ENCODE data around the gene ADK. TPM values are rescaled to one million over a fixed set of nuclear protein-coding genes. Genes with fewer than 3 reads are reported as not detected.

ADK gene
- total RNA-seq, 1 donor from 2014 or later: 39.4 TPM

DNA sequence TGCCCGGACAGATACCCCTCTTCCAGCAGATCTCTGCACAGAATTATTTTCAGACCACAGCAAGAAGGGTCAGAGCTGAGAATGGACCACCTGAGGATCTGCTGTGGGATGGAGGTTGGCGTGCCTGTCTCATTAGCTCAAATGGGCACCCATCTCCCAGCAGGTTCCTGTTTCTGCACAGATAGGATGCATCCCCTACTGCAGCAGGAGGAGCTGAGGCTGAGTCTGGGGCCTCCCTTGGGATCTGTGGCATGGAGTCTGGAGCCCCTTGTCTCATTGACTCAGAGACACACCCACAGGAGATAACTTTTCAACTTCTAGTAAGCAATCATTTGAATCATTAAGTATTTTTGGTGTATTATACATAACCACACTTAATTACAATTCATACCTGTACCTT is 212.7 kb downstream of the ADK start:
- no peak overlapping the region for H3K4me3 ChIP-seq (ENCODE audit: low read depth, low read length)
- TF ChIP-seq, protein P1, sequence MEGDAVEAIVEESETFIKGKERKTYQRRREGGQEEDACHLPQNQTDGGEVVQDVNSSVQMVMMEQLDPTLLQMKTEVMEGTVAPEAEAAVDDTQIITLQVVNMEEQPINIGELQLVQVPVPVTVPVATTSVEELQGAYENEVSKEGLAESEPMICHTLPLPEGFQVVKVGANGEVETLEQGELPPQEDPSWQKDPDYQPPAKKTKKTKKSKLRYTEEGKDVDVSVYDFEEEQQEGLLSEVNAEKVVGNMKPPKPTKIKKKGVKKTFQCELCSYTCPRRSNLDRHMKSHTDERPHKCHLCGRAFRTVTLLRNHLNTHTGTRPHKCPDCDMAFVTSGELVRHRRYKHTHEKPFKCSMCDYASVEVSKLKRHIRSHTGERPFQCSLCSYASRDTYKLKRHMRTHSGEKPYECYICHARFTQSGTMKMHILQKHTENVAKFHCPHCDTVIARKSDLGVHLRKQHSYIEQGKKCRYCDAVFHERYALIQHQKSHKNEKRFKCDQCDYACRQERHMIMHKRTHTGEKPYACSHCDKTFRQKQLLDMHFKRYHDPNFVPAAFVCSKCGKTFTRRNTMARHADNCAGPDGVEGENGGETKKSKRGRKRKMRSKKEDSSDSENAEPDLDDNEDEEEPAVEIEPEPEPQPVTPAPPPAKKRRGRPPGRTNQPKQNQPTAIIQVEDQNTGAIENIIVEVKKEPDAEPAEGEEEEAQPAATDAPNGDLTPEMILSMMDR (conservative IDR thresholded peaks at IDR 0.05; ENCODE audit: low read depth, low read length): no peak
- DNase-seq (ENCODE audit: low read depth): no peak

- TF ChIP-seq, protein P1 (conservative IDR thresholded peaks at IDR 0.05; ENCODE audit: low read depth, low read length): no peak
- no peak overlapping the region for H3K4me3 ChIP-seq (ENCODE audit: low read depth, low read length)
- no peak for DNase-seq (ENCODE audit: low read depth)
Measured at GRCh38 chr10:74365109-74365508, 214.1 kb downstream of the ADK start.

- DNase-seq (ENCODE audit: low read depth): no peak
- H3K4me3 ChIP-seq (ENCODE audit: low read depth, low read length): no peak overlapping the region
- TF ChIP-seq, protein P1 (conservative IDR thresholded peaks at IDR 0.05; ENCODE audit: low read depth, low read length): no peak
Measured at GRCh38 chr10:74371696-74372095, 220.7 kb downstream of the ADK start.

GRCh38 chr10:74373059-74373458 is 222.0 kb downstream of the ADK start:
- no peak overlapping the region for H3K4me3 ChIP-seq (ENCODE audit: low read depth, low read length)
- no peak for DNase-seq (ENCODE audit: low read depth)
- TF ChIP-seq, protein P1 (conservative IDR thresholded peaks at IDR 0.05; ENCODE audit: low read depth, low read length): no peak

DNA sequence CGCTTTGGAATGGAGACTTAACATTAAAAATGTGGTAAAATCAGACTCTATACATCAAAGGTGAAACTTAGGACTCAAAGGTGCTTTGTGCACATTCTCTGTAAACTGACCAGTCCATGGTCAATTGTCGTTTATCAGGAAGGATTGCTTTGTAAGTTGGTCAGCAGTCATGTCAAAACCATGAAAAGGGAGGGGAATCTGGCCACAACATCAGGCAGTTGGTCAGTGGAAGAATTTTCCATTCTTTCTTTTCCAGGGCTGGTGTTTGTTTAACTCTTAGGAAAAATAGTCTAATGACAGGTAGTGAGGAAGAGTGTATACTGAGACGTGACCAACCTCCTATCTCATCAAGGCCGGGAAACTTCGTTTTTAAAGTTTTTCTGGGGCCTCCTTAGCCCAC is 226.5 kb downstream of the ADK start:
- DNase-seq (ENCODE audit: low read depth): no peak
- H3K4me3 ChIP-seq (ENCODE audit: low read depth, low read length): no peak overlapping the region
- TF ChIP-seq, protein P1 (conservative IDR thresholded peaks at IDR 0.05; ENCODE audit: low read depth, low read length): no peak

- no peak for DNase-seq (ENCODE audit: low read depth)
- H3K4me3 ChIP-seq (ENCODE audit: low read depth, low read length): no peak overlapping the region
- TF ChIP-seq, protein P1 (conservative IDR thresholded peaks at IDR 0.05; ENCODE audit: low read depth, low read length): no peak
Measured at GRCh38 chr10:74379474-74379873, 228.5 kb downstream of the ADK start.

DNA sequence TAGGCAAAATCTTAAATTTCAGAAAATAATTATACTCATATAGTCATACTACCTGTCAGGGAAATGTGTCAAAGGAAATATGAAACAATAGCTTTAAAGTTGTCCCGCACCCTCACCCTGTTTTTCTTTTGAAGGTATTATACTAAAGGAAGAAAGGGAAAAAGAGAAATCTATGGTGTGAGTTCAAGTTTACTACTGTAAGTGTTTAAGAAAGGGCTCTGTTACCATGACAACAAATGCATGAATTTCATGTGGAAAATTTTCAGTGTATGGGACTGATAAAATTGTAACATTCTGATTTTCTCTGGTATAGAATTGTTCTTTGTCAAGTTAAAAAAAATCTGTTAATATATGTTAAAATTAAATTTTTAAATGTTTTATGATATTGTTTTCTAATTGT is 229.8 kb downstream of the ADK start:
- DNase-seq (ENCODE audit: low read depth): no peak
- no peak overlapping the region for H3K4me3 ChIP-seq (ENCODE audit: low read depth, low read length)
- TF ChIP-seq, protein P1 (conservative IDR thresholded peaks at IDR 0.05; ENCODE audit: low read depth, low read length): no peak

Measured in epithelial cell of proximal tubule (primary cell).